Ishikawa (cell line): ENCODE data around the gene RICTOR.

Source experiments
- CREB1 ChIP-seq: IDR thresholded peaks from 2 replicates; pipeline ENCODE4 v1.6.1; 2012; ENCODE audit warnings: low read depth
- EP300 ChIP-seq: IDR thresholded peaks from 2 replicates; pipeline ENCODE4 v1.6.1; 2012; ENCODE audit warnings: borderline replicate concordance
- RAD21 ChIP-seq: IDR thresholded peaks from 2 replicates; pipeline ENCODE4 v1.6.1; 2012; ENCODE audit warnings: low read depth
- TAF1 ChIP-seq: IDR thresholded peaks from 2 replicates; pipeline ENCODE4 v1.6.1; 2012; ENCODE audit warnings: low read depth, mild to moderate bottlenecking
- TCF12 ChIP-seq: IDR thresholded peaks from 2 replicates; pipeline ENCODE4 v1.6.1; 2012; ENCODE audit warnings: low read depth
- YY1 ChIP-seq: IDR thresholded peaks from 2 replicates; pipeline ENCODE4 v1.6.1; 2012; ENCODE audit warnings: low read depth
- ZBTB7A ChIP-seq: IDR thresholded peaks from 2 replicates; pipeline ENCODE4 v1.6.1; 2012; ENCODE audit warnings: low read depth
- TF ChIP-seq, protein P1 (sequence below): IDR thresholded peaks from 2 replicates; pipeline ENCODE4 v1.6.1; 2012

DNA sequence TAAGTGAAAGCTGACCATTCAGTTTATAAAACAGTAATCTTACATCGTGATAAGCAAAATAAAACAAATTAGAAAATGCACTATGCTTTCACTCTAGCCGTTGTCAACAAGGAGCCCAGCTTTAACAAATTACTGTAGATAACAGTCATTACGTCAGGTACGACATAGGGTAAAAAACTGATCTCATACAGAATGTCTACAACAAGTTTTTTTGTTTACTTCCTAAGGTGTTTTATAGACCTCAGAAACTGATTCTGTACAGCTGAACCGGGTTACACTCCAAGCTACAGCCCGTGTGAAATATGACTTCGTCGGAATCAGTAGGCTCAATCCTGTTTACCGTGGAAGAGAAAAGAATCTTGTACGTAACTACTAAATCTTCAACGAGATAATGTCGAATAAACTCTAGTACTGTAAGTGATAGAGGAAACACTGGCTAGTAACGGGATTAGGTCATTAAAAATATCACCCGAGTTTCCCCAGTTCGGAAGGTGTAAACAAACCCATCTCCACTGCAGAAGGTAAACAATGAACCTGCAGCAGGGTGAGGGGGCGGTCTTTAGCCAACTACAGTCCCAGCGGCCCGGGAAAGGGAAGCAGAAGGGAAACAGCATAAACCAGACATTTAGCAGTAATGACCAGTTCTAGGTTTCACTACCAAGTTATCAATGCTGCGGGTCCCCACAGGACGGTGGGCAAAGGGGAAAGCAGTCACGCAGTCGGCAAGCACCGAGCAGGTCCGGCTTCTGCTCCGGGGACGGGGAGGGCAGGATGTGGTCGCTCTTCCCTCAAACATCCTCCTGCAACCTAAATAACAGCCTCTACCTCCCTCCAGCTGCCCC, 1.1 kb downstream of the RICTOR start:
- TF ChIP-seq TCF12 (no peak), CREB1 (no peak), RAD21 (no peak), EP300 (no peak), YY1 (no peak), TAF1 (no peak), ZBTB7A (no peak)
- TF ChIP-seq, protein P1, sequence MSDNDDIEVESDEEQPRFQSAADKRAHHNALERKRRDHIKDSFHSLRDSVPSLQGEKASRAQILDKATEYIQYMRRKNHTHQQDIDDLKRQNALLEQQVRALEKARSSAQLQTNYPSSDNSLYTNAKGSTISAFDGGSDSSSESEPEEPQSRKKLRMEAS: no peak
